Heart left ventricle (tissue), 13 donors: ENCODE measurements around the gene SFSWAP.

ENCODE experiments used
- CTCF ChIP-seq, 12 donors: fragments of 200-600 bp; sonication (generic) in 4 of 12; IDR thresholded peaks; one replicate each; pipeline versions ENCODE4 v1.5.0 to v1.8.0; 2018 to 2022; ENCODE audit warnings: antibody characterized with exemption in 12 of 12, mild to moderate bottlenecking in 5 of 12
- POLR2A ChIP-seq, 2 donors: fragments of 450-650 bp; IDR thresholded peaks; one replicate each; pipeline ENCODE4 v1.6.1; 2017; ENCODE audit warnings: antibody characterized with exemption in 2 of 2, mild to moderate bottlenecking in 2 of 2, moderate library complexity in 2 of 2
- donor health status: ischemic (EF 13 %, LVEDD 7.1; RV severe dilation, severe dysfunction).
- donor health status: DM: no; HTN: yes; CAD: no.
- donor health status: DM: no; HTN: no; CAD: no.
- donor health status: ischemic (EF 25% LVEDD 6.9; RV normal size, moderate dysfunction).
- donor health status: ischemic (EF 25% LVEDD 5.7; RV mildly dilated, moderate dysfunction).
- donor health status: ischemic (EF 35%, LVEDD 5.7; RV mildly dilated, moderate dysfunction).
- donor health status: nonischemic (EF 11% LVEDD 7.7; RV severe dilation, severe dysfunction).
- donor health status: DM: yes; HTN: yes; CAD: no.
- donor health status: PGD.
- donor health status: ischemic (EF 29% LVEDD 5.4; RV normal size, mild dysfunction).
- donor health status: nonischemic (EF 23%, LVEDD 6.1; RV moderate dilation, normal function).

DNA sequence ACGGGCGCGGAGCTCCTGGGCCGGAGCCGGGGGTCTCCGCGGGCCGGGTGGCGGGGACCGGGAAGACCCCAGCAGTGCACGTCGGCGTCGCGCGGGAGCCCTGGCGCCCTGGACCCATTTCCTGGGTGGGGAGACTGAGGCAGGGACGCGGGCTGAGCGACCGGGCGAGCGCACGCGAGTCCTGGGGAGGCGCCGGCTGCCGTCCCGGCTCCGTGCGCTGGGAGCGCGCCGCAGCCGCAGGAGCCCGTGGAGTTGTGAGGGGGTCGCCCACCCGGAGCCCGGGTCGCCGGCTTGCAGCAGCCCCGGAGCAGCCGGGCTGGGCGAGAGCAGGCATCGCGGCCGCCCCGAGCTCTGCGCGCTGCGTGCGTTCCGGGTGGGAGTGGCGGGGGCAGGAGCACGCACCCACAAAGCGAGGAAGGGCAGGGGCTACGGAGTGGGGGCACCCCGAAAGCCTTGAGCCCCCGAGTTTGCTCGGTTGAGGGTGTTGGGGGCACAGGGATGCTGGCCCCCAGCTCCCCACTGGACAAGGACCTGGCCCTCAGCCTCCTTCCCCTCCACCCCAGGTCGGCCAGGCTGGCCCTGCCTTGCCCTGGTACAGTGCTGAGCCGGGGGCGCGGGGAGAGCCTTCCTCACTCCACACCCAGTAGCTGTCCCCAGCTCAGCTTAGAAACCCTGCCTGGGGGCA is 117.9 kb downstream of the SFSWAP start:
- TF ChIP-seq CTCF (IDR thresholded peaks at IDR 0.05) (no peak), POLR2A (IDR thresholded peaks at IDR 0.05) (no peak)
